ENCODE measurements around the gene NFIB. TPM values are rescaled to one million over a fixed set of nuclear protein-coding genes. Genes with fewer than 3 reads are reported as not detected.

NFIB gene
- total RNA-seq, 1 donor from 2014 or later: 76.4 TPM

DNA sequence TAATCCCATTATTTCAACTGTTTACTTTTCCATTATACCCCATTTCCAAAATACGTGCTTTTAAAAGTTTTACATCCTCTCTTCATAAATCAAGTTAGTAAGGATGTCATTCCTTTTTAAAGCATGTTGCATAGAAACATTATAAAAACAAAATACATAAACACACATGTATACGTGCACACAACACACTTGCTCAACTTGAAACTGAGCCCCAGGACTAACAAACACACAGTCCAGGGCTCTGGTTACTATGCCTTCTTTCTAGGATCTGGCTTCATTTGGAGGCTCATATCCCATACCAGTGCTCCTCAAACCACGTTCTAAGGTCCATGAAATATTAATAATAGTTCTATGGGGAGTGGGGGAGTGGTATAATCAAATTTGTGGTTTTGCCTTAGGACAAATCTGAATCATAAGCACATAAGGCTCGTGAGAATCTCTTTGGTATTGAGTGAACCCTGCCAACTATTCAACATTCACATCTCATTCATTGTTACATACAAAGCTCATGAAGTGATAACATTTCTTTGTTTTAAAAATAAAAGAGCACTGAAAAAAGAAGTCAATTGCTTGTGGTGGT, 55.2 kb downstream of the NFIB start:
- Mint-ChIP-seq H3K36me3 (peaks cover 28% of the 10 kb centered on the region), H3K27me3 (no peaks in the 10 kb centered on the region), H3K4me3 (peak overlapping the region; percentile 18), H3K4me1 (ENCODE audit: unreplicated experiment) (peaks cover 59% of the 10 kb centered on the region), H3K27ac (peak overlapping the region; percentile 86), H3K9me3 (no peaks in the 10 kb centered on the region)
- no peak for DNase-seq (ENCODE audit: extremely low spot score, unreplicated experiment)
- TF ChIP-seq, protein P1, sequence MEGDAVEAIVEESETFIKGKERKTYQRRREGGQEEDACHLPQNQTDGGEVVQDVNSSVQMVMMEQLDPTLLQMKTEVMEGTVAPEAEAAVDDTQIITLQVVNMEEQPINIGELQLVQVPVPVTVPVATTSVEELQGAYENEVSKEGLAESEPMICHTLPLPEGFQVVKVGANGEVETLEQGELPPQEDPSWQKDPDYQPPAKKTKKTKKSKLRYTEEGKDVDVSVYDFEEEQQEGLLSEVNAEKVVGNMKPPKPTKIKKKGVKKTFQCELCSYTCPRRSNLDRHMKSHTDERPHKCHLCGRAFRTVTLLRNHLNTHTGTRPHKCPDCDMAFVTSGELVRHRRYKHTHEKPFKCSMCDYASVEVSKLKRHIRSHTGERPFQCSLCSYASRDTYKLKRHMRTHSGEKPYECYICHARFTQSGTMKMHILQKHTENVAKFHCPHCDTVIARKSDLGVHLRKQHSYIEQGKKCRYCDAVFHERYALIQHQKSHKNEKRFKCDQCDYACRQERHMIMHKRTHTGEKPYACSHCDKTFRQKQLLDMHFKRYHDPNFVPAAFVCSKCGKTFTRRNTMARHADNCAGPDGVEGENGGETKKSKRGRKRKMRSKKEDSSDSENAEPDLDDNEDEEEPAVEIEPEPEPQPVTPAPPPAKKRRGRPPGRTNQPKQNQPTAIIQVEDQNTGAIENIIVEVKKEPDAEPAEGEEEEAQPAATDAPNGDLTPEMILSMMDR (conservative IDR thresholded peaks at IDR 0.05): no peak

- DNase-seq (ENCODE audit: extremely low spot score, unreplicated experiment): no peak
- peak overlapping the region; percentile 18 for H3K4me3 Mint-ChIP-seq
- H3K9me3 Mint-ChIP-seq: no peaks in the 10 kb centered on the region
- peak overlapping the region; percentile 86 for H3K27ac Mint-ChIP-seq
- H3K36me3 Mint-ChIP-seq: peaks cover 28% of the 10 kb centered on the region
- H3K27me3 Mint-ChIP-seq: no peaks in the 10 kb centered on the region
- peaks cover 59% of the 10 kb centered on the region for H3K4me1 Mint-ChIP-seq (ENCODE audit: unreplicated experiment)
- TF ChIP-seq, protein P1 (conservative IDR thresholded peaks at IDR 0.05): no peak
Measured at GRCh38 chr9:14258156-14258555, 55.8 kb downstream of the NFIB start.

- Mint-ChIP-seq H3K4me1 (ENCODE audit: unreplicated experiment) (peaks cover 60% of the 10 kb centered on the region), H3K9me3 (no peaks in the 10 kb centered on the region), H3K4me3 (no peak overlapping the region), H3K36me3 (peaks cover 25% of the 10 kb centered on the region), H3K27ac (peak overlapping the region; percentile 6), H3K27me3 (no peaks in the 10 kb centered on the region)
- TF ChIP-seq, protein P1 (conservative IDR thresholded peaks at IDR 0.05): no peak
- no peak for DNase-seq (ENCODE audit: extremely low spot score, unreplicated experiment)
Measured at GRCh38 chr9:14256588-14256987, 57.4 kb downstream of the NFIB start.

DNA sequence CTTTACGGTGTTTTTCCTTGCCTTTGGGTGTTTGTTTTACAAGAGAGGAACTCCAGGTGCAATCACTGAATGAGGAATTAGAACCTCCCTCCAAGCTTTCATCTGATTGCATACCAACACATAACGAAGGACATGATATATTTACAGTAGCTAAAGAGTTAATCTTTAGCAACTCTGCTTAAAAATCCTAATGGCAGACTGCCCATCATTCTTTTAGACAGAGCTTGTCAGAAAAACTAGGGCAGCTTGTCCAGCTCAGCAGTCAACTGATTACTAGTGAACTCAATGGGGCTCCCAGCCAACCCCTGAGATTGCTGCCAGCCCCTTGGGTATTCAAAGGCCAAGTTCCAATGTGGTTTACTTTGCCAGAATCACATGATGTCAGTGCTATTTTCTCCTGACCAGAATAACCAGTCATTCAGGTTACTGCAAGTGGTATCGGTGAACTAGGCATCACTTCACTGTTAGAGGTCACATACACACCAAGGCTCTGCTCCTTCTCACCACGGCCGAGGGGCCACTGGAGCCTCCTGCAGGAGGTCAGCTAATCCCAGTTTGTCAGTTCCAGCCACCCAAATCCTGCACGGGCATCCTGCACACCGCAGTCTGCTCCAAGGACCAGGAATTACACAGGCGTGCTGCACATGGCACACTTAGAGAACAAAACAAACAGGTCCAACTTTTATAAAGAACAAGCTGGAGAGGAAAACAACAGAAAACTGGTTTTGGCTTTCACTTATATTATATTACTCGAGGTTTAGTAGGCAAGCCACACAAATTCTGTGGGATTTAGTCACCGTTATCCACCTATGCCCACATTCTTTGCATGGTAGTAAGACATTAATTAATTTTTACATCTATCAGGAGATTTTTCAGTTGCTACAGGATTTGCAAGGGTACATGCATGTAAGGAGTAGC, 62.5 kb downstream of the NFIB start:
- peaks cover 52% of the 10 kb centered on the region for H3K4me1 Mint-ChIP-seq (ENCODE audit: unreplicated experiment)
- H3K36me3 Mint-ChIP-seq: peaks cover 21% of the 10 kb centered on the region
- DNase-seq (ENCODE audit: extremely low spot score, unreplicated experiment): no peak

DNA sequence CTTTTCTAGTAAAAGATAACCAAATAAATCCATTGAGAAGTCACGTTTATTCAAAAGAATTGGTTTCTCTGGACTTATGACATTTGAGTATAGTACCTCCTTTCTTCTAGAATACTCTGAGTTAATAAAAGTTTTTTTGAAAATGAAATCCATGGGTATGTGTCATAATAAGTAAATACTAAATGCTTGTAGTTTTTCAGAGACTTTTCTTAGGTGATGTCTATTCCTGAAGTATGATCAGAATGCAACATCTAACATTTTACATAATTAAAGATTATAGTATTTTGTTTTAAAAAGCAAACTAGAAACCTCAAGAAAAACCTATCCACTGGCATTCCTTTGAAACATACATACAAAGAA, 63.2 kb downstream of the NFIB start:
- Mint-ChIP-seq H3K4me3 (peak overlapping the region; percentile 84), H3K4me1 (ENCODE audit: unreplicated experiment) (peaks cover 49% of the 10 kb centered on the region), H3K27ac (peak overlapping the region; percentile 99), H3K36me3 (peaks cover 21% of the 10 kb centered on the region), H3K27me3 (no peaks in the 10 kb centered on the region), H3K9me3 (no peaks in the 10 kb centered on the region)
- TF ChIP-seq, protein P1 (conservative IDR thresholded peaks at IDR 0.05): no peak
- no peak for DNase-seq (ENCODE audit: extremely low spot score, unreplicated experiment)

More for the DNA sequence above, 62.5 kb downstream of the NFIB start:
- H3K27me3 Mint-ChIP-seq: no peaks in the 10 kb centered on the region
- TF ChIP-seq, protein P1 (conservative IDR thresholded peaks at IDR 0.05): no peak
- peak overlapping the region; percentile 99 for H3K27ac Mint-ChIP-seq
- H3K9me3 Mint-ChIP-seq: no peaks in the 10 kb centered on the region
- peak overlapping the region; percentile 84 for H3K4me3 Mint-ChIP-seq
